ENCODE measurements around the gene ST6GALNAC4.

DNA sequence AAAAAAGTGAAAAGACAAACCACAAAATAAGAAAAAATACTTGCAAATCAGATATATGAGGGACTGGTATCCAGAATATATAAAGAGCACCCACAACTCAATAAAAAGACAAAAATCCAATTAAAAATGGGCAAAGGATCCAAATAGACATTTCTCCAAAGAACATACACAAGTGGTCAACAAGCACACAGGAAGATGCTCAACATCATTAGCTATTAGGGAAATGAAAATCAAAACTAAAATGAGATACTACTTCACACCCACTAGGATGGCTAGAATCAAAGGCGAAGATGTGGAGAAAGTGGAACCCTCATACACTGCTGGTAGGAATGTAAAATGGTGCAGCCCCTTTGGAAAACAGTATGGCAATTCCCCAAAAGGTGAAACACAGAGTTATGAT lies 41.9 kb upstream of the ST6GALNAC4 start:
- TF ChIP-seq, protein P1, sequence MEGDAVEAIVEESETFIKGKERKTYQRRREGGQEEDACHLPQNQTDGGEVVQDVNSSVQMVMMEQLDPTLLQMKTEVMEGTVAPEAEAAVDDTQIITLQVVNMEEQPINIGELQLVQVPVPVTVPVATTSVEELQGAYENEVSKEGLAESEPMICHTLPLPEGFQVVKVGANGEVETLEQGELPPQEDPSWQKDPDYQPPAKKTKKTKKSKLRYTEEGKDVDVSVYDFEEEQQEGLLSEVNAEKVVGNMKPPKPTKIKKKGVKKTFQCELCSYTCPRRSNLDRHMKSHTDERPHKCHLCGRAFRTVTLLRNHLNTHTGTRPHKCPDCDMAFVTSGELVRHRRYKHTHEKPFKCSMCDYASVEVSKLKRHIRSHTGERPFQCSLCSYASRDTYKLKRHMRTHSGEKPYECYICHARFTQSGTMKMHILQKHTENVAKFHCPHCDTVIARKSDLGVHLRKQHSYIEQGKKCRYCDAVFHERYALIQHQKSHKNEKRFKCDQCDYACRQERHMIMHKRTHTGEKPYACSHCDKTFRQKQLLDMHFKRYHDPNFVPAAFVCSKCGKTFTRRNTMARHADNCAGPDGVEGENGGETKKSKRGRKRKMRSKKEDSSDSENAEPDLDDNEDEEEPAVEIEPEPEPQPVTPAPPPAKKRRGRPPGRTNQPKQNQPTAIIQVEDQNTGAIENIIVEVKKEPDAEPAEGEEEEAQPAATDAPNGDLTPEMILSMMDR (IDR thresholded peaks at IDR 0.05), result no peak
- TF ChIP-seq POLR2A (IDR thresholded peaks at IDR 0.05), result no peak

Data from esophagus squamous epithelium (tissue), 4 donors.